ENCODE data around the gene PROM2.

The PROM2 gene

DNA sequence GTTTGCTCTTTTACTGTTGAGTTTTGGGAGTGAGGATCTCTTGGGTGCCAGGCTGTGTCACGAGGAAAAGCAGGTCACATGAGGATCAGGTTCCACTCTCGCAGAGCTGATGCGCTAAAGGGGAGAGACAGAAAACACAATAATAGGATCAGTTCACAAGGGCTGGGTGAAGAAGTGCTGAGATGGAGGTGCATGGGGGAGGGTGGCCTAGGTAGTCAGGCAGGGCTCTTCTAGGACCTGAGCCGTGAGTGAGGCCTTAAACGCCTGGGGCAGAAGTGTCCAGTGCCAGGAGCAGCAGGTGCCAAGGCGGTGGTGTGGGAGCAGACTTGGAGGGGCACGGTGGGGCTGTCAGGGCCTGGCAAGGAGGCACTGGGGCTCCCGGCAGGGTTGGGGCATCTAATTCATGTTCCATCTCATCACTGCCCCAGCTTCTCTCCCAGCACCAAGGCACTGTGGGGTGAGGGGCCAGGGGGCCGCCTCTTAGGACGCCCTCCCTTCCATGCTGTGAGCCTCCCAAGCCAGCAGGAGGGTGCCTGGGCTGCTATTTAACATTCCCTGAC is 32.2 kb downstream of the PROM2 start:
- DNase-seq (ENCODE audit: low spot score): no peak

DNA sequence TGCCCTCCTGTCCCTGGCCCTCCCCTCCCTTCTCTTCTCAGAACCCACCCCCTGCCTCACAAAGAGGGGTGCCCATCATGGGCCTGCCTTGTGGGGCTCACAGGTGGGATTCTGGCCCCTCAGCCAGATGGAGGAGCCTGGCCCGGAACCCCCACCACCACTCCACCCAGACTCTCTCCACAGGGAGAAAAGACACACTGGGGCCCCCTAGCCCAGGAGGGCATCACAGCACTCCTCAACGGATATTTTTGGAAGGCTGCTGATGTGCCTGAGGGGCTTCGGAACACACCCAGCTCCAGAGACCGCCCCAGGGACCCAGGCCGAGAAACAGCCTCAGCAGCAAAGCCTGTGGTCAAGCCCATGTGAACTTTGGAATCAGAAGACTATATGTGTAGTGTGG is 32.8 kb downstream of the PROM2 start:
- no peak for DNase-seq (ENCODE audit: low spot score)

DNA sequence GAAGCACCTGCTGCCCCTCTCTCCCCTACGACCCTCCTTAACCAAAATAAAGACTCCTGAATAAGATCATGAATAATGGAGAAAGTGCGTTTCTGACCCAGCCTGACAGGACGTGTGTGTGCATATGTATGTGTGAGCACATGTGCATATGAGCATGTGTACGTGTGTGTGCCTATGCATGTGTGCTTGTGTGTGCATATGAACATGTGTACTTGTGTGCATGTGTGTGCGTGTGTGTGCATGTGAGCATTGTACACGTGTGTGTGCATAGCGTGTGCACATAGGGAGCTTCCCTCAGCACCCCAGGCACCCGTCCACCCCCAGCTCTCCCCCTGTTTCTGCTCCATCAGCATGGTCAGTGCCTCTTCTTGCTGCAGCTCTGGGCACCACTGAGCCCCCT is 33.6 kb downstream of the PROM2 start:
- no peak for DNase-seq (ENCODE audit: low spot score)

DNA sequence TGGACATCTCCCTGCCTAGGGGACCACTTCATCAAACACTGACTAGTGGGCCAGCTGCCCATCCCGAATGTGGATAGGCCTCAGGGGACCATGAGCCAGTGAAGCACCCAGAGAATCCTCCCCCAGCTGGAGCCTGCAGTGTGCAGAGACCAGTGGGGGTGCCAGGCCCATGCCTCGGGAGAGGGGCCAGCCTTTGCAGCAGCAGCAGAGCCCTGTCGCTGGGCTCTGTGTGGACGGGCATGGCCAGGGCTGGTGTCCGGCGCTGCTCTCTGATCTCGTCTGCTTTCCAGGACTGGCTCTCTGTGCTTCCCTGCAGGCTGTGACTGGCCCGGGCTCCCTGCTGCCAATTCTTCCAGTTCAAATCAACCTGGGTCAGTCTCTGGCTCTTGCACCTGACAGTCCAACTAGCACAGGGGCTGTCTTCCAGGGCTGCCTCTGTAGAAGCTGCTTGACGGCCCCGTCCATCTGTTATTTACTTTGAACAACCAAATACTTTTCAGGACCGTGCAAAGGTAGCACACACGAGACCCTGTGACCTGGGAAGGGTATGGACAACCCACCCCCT is 34.3 kb downstream of the PROM2 start:
- DNase-seq (ENCODE audit: low spot score): no peak

DNA sequence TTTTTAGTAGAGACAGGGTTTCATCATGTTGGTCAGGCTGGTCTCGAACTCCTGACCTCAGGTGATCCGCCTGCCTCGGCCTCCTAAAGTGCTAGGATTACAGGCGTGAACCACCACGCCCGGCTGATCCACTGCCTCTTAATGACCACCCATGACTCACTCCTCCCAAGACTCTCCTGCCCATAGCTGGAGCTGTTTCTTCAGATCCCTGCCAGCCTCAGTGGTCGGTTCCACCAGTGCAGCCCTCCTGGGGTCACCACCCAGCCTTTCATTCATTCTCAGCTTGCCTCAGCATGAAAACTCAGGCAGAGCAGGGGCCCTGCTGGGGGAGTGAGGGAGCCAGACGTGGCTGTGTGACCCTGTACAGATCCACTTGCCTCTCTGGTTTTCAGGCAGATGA is 35.4 kb downstream of the PROM2 start:
- no peak for DNase-seq (ENCODE audit: low spot score)

DNA sequence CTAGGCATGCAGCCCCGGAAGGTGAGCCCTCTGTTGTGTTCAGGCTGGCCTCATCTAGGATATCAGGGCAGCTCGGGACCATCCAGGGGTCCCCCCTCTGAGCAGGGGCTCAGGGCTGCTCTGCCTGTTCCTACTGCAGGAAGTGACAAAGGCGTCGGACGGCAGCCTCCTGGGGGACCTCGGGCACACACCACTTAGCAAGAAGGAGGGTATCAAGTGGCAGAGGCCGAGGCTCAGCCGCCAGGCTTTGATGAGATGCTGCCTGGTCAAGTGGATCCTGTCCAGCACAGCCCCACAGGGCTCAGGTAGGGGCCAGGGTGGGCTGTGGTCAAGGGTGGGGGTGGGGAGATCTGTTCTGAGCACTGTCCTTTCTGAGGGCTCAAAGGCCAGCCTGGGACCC is 36.0 kb downstream of the PROM2 start:
- no peak for DNase-seq (ENCODE audit: low spot score)

DNA sequence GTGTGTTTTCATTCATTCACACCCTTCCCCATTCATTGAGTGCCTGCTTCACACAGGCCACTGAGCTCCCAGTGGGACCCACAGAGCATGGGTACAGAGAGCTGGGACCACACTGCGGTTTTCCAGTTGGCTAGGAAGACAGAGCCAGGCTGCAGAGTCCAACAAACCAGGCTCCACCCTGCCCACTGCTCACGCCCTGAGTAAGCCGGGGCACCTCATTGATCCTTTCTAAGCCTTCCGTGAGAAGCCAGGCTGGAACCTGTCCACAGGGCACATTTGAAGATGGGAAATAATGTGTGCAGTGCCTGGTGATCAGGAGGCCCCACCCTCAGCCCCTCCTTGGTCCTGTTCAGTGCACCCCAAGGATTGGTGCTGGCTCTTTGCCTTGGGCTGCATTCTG is 36.4 kb downstream of the PROM2 start:
- no peak for DNase-seq (ENCODE audit: low spot score)

DNA sequence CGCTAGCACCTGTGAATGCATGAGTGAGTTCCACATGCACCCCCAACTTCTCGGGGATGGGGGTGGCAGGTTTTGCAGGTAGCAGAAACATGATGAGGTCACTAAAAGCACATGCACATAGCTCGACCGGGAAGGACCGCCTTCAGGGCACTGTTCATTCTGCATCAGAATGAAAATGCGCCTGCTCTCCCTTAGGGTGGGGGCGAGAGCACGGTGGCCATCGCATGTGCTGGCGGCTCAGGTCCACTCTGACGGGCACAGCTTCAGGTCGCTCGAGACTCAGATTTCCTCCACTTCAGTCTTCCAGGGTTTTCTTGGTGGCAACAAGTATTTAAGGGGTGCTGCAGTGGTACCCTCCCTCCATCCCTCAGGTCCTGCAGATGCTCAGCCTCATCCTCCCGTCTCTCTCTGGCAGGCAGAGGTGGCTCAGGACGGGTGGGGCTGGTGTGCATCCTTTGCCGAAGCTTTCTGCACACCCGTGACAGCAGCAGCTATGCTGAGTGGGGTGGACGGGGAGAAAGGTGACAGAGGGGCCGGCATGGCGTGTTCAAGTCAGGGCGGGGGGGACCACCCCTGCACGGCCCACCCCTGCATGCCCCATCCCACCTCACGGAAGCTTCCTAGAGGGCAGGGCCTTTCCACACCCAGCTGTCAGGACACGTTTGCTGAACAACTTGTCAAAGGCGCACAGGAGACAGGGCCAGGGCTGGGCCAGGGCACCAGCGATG is 37.7 kb downstream of the PROM2 start:
- DNase-seq (ENCODE audit: low spot score): no peak

DNA sequence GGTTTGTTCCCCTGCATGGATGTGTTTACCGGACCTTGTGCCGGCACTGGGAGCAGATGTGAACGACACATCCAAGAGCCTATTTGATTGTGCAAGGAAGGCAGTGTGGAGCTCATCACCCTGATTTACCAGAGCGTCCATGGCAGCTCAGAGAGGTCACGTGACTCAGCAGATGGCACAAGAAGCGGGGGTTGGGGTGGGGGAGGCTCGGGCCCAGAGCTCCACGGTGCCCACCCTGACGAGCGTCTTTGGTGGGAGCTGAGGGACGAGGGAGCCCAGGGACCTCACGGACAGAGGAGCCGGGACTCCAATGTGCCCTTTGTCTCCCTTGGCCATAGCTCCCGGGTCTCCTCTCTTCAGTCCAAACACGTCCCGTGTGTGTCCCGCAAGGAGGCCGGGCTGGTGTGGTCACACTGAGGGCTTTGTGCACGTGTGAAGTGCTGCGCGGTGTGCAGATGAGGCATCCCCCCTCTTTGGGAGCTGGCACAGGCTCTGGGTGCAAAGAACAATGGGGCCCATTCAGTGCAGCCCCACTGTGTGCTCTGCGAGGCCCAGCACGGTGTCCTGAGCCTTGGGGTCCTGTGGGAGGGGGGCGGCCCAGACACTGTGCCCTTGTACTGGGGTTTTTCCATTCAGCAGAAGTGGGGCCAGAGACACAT is 38.4 kb downstream of the PROM2 start:
- no peak for DNase-seq (ENCODE audit: low spot score)

DNA sequence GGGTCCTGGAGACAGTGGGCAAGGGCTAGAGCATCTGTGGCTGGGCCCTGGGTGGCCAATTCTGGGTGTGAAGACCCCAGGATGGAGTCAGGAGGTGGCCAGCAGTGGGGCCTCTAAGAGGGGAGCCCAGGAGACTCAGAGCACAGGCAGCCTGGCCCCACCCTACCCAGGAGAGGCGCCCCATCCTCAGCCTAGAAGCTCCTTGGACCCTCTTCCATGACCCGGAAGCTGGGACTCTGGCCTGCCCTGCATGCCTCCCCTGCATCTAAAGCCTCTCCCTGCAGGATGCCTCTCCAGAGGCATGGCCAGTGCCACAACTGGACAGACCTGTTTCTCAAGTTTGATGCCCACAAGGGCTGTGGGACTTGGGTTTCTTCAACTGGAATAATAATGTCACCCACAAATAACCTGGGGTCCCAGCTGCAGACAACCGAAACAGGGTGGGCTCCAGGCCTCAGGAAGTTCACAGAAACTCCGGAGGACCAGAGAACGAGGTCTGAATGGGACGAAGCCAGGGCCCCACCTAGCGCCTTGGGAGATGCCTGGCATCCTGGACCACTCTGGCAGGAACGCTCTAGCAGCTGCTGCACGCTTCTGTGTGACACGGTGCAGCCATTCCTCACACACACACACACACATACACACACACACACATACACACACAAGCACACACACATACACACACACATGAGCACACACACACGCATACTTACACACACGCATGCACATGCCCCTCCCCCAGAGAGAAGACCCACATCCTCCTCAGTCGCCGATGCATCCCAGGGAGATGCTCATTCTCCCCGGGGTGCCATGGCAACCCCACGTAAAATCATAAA is 39.3 kb downstream of the PROM2 start:
- DNase-seq (ENCODE audit: low spot score): no peak

DNA sequence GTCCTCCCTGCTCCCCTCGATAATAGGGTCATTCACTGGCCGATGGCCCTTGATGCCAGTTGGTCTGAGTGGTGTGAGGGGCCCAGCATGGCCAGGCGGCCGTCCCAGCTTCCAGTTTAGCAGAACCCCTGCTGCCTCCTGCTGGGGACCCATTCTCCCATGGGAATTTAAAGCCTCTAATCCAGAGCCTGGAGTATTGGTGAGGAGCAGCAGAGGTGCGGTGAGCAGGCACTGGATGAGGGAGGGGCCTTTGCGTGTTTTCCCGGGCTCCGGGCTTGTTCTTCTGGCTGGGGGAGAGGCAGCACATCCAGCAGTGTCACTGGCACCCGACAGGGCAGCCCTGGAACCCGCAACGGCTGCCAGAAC is 40.3 kb downstream of the PROM2 start:
- no peak for DNase-seq (ENCODE audit: low spot score)

DNA sequence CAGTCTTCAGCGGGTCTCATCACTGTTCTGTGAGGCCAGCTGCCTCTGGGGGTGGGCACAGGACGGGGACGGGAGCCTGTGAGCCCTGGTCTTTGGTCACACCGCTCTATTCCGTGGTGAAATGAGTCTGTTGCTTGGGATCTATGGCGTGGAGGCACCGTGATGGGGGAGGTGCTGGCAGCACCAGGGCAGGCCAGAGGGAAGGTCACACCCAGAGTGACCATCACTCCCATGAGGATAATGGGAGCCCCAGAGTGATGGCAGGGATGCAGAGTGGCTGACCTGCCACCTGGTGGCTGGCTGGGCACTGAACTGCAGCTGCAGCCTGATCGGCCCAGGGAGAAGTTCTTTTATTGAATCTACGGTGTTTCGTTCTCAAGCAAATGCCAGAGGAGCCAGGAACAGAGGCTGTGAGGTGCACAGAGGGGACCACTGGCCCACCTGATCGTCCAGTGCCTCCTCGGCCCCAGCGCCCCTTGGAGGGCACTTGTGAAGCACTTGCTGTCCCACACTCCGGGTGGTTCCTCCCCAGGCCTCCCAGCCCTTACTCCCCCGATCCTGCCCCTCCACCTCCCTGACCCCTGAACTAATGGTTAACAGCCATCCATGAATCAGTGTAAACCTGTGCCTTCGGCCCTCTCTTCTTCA is 40.8 kb downstream of the PROM2 start:
- DNase-seq (ENCODE audit: low spot score): no peak

DNA sequence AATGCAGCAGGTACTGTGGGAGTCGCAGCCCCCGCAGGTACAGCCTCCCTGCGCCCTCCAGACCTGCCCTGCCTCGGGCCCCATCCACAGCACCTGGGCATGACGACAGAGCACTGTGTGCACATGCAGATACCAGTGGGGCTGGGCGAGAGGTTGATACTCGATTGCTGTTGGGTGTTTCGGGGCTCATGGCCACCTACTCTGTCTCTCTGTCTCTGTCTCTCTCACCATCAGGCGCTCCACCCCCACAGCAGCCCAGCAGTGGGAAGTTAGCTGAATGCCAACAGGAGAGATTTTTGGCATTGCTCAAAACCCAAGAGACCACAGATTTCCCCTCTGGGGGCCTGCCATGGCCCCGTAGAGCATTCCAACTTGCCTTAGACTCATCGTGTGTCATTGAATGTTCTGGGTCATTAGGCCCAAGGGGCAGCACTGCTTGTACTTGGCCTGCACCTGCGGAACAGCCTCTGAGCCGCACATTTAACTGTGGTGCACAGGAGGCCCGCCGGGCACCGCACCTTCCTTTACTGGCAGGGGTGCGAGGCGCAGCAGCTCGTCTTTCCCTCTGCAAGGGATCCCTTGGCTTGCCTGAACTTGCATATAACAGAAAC is 41.7 kb downstream of the PROM2 start:
- DNase-seq (ENCODE audit: low spot score): no peak

DNA sequence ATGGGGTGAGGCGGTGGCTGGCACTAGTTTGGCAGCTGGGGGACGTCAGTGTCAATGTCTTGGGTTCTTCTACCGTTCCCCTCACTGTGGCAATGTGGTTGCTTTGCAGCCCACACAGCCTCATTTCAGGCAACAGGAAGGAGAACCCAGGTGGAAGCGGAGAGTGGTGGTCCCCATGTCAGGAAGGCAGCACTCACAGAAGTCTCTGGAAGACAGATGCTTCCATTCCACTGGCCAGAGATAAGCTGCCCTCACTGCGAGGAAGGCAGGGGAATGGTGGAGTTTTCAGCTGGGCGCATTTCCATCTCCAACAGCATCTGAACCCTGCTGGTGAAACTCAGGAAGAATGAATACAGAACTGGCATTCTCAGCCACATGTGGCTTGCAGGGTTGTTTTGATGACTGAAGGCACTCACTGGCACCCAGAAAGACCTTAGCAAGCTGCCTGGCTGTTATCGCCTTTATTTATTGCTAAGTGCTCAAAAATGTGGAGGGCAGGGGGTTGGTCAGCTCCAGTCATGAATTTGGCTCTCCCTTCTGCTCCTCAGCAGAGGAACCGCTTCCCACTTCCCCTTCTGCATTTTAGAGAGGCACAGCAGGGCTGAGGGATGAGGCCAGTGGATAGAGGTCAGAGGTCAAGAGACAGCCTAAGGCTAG is 42.3 kb downstream of the PROM2 start:
- DNase-seq (ENCODE audit: low spot score): no peak

DNA sequence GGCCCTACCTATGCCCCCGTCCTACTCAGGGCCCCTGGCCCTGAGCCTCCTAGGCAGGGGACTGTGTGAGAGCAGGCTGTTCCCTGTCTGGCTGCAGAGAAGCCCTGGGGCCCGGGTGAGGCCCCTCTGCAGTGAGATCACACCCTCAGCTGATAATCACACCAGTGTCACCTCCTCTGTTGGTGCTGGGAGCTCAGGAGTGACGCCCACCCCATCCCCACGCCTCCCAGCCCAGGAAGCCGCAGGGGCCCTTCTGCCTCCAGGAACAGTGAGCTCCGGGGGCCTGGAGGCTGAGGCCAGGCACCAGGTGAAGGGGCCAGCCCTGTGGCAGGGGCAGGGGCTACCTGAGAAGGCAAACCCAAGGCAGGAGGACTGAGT is 42.9 kb downstream of the PROM2 start:
- DNase-seq (ENCODE audit: low spot score): no peak

DNA sequence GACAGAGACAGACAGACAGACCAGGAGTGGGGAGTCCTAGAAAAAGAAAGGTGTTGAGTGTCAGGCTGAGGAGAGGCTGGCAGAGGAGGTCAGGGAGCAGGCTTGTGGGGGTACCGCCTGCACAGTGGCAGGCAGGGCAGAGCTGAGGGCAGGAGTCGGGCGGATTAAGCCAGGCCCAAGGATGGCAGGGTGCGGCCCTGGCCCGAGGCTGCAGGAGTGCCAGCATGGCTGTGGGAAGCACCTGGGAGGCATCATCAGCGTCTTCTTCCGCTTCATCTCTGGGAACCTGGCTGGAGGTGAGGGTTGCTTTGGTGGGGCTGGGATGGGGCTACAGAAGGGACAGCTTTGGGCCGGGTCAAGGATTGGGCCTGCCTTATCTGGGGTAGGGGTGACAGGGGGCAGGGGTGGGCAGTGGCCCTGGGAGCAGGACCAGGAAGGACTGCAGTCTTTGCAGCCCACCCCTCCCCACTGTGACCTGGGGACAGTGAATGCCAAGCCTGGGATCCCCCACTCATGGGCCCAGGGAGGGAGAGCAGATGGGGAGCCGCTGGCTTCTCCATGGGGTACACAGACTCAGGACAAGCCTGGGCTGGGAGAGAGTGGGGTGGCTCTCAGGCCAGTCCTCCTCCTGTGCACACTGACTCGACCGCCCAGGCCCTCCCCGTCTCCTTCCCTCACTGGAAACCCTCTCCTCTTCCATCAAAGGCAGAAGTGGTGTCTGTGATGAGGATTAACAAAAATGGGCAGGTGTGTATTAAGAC is 43.6 kb downstream of the PROM2 start:
- no peak for DNase-seq (ENCODE audit: low spot score)

DNA sequence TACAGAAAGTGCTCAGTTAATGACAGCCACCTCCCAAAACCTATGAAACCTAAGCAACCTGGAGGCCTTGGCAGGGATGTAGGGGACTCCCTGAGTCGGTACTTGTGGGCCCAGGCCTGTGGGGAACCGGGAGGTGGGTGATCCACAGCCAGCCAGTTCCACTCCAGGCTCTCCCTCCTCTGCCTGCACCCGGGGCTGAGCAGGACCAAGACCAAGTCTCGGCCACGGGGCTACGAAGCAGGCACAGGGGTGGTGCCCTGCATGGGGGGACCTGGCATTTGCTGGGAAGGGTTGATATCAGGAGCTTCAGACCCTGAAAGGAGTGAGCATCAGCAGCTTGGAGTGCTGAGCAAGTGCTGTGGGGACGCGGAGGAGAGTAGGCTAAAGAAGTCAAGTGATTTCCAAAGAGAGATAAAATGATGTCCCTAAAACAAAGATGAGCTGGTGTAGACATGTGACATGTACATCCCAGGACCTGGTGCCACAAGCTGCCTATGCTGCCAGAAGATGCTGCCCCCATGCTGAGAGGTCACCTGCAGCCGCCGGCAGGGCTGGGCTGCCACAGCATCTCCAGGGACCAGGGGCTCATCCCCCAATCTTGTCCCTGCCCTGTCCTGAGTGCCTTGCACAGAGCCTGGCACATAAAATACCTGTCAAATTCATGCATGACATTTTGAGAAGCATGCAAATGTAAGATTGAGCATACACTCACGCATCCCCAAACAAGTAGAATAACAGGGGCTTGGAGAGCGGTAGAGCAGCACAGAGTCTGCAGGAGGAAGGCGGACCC is 44.4 kb downstream of the PROM2 start:
- no peak for DNase-seq (ENCODE audit: low spot score)

DNA sequence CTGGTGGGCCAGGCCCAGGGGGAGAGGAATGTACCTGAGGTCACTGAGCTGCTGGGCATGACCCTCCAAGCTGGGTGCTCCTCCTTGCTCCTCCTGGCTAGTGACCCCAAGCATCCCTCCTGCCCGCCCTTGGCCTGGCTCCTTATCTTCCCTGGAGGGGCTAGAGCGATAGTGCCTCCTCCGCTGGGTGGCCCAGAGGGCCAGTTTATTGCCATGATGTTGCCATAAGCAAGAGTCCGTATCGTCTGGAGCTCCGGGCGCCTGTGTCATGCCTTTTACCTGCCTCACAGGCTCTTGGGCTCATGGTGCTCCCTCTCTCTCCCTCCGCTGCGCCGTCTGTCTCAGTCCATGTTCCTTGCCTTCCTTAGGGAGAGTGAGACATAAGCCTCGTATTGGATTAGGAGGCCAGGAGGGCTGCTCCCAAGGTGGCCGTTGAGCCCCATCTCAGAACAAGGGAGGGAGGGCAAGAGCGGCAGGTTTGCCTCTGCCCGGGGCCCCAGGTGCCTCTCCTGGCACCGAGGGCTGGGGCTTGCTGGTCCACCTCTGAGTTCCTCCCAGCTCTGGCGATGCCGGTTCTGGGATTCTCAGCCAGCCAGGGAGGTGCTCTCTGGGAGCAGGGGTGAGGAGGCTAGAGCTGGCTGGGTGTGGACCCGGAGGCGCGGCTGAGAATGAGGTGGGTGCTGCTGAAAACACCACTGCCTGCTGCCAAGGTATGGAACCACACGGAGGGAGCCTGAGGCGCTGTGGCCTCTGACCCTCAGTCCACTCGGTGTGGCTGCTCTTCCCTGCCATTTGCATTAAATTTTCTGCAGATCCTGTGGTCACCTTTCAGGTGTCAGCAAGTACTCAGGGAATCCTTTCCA is 45.5 kb downstream of the PROM2 start:
- no peak for DNase-seq (ENCODE audit: low spot score)

DNA sequence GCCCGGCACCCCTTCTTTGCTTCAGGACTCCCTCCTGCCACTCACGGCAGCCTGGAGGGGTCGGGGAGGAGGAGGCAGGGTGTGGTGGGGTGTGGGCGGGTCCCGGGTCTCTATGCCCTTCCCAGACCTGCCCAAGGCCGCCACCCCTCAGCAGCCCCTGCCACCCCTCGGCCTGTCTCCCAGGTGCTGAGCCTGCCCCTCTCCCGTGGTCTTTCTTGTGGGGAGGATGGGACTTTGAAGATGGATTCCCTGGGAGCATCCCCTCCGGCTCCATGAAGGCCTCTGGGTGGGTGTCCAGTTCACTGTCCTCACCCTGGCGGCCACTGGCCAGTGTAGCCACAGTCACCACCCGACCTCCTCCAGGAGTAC is 46.1 kb downstream of the PROM2 start:
- DNase-seq (ENCODE audit: low spot score): no peak

Data from germinal center (tissue), 1 donor.